HEK293 (cell line): ENCODE results near the gene SPRN.
"Not testable (repeated sequence)": the region's sequence is repeated elsewhere in the genome, so short reads cannot be mapped to it uniquely, and the experiment has no call there.

Source experiments
- CTCF ChIA-PET: fragments of 350-600 bp; formaldehyde crosslinking; extraction: SDS; loops from one replicate; lab custom pipeline; 2021; ENCODE audit warnings: antibody characterized with exemption; lab: Yijun Ruan, JAX
- POLR2A ChIA-PET: fragments of 300-600 bp; formaldehyde crosslinking; extraction: SDS; loops from one replicate; lab custom pipeline; 2020; ENCODE audit warnings: antibody characterized with exemption, inconsistent platforms; lab: Yijun Ruan, JAX
- H3K27ac ChIP-seq: fragments of 200-500 bp; sonication (Bioruptor generic); 2 replicates; pipeline ENCODE4 v1.5.1; 2014; ENCODE audit warnings: low read depth, low read length, control low read depth, inconsistent platforms; ENCODE audit errors: extremely low read depth
- H3K36me3 ChIP-seq, 2 experiments: fragments of 200-500 bp in 1 of 2; sonication (Bioruptor generic) in 1 of 2; 1 replicate in 1 of 2; 2 replicates in 1 of 2; pipeline ENCODE4 v1.5.1; 2014 to 2017; ENCODE audit warnings: inconsistent platforms in 2 of 2, low read length in 2 of 2; ENCODE audit not compliant: control insufficient read depth in 2 of 2, insufficient read depth in 1 of 2
- H3K4me1 ChIP-seq: fragments of 200-500 bp; sonication (Bioruptor generic); 2 replicates; pipeline ENCODE4 v1.5.1; 2014; ENCODE audit warnings: mild to moderate bottlenecking, low read length, inconsistent platforms; ENCODE audit not compliant: control insufficient read depth, insufficient read depth
- H3K4me3 ChIP-seq: 2 replicates; pipeline ENCODE4 v1.5.1; 2011; ENCODE audit warnings: low read depth, mild to moderate bottlenecking, control low read depth, low read length, moderate library complexity
- H3K9me3 ChIP-seq: fragments of 200-500 bp; sonication (Bioruptor generic); 2 replicates; pipeline ENCODE4 v1.5.1; 2014; ENCODE audit warnings: low read depth, low read length, inconsistent platforms; ENCODE audit not compliant: control insufficient read depth, insufficient read depth
- KLF1 ChIP-seq: fragments of 450-650 bp; formaldehyde crosslinking; IDR thresholded peaks from 2 replicates; pipeline ENCODE4 v1.5.1; 2016; ENCODE audit warnings: missing biosample characterization, missing genetic modification characterization
- KLF10 ChIP-seq: fragments of 450-650 bp; IDR thresholded peaks from 2 replicates; pipeline ENCODE4 v1.5.1; 2018; ENCODE audit warnings: missing biosample characterization, mild to moderate bottlenecking, missing genetic modification characterization
- SP2 ChIP-seq: fragments of 450-650 bp; formaldehyde crosslinking; IDR thresholded peaks from 2 replicates; pipeline ENCODE4 v1.5.1; 2016; ENCODE audit warnings: missing biosample characterization, missing genetic modification characterization
- SP7 ChIP-seq: fragments of 450-650 bp; formaldehyde crosslinking; IDR thresholded peaks from 2 replicates; pipeline ENCODE4 v1.5.1; 2016; ENCODE audit warnings: missing biosample characterization, missing genetic modification characterization
- WT1 ChIP-seq: fragments of 450-650 bp; formaldehyde crosslinking; IDR thresholded peaks from 2 replicates; pipeline ENCODE4 v1.5.1; 2016; ENCODE audit warnings: missing biosample characterization, missing genetic modification characterization
- ZFHX2 ChIP-seq: fragments of 450-650 bp; formaldehyde crosslinking; conservative IDR thresholded peaks from 2 replicates; pipeline ENCODE4 v1.5.1; 2016; ENCODE audit warnings: missing biosample characterization, missing genetic modification characterization
- ZNF121 ChIP-seq: fragments of 450-650 bp; formaldehyde crosslinking; IDR thresholded peaks from 2 replicates; pipeline ENCODE4 v1.5.1; 2016; ENCODE audit warnings: missing biosample characterization, missing genetic modification characterization
- ZNF133 ChIP-seq: fragments of 450-650 bp; formaldehyde crosslinking; IDR thresholded peaks from 2 replicates; pipeline ENCODE4 v1.5.1; 2016; ENCODE audit warnings: missing biosample characterization, missing genetic modification characterization
- ZNF19 ChIP-seq: fragments of 450-650 bp; formaldehyde crosslinking; IDR thresholded peaks from 2 replicates; pipeline ENCODE4; 2016; ENCODE audit warnings: missing biosample characterization, missing genetic modification characterization, low read depth
- ZNF2 ChIP-seq: fragments of 450-650 bp; formaldehyde crosslinking; IDR thresholded peaks from 2 replicates; pipeline ENCODE4 v1.5.1; 2016; ENCODE audit warnings: missing biosample characterization, missing genetic modification characterization
- ZNF354C ChIP-seq: fragments of 450-650 bp; formaldehyde crosslinking; IDR thresholded peaks from 2 replicates; pipeline ENCODE4 v1.5.1; 2016; ENCODE audit warnings: missing biosample characterization, missing genetic modification characterization, low read depth, borderline replicate concordance
- ZNF433 ChIP-seq: fragments of 450-650 bp; formaldehyde crosslinking; IDR thresholded peaks from 2 replicates; pipeline ENCODE4 v1.5.1; 2016; ENCODE audit warnings: missing biosample characterization, missing genetic modification characterization, low read depth
- ZNF549 ChIP-seq: fragments of 450-650 bp; IDR thresholded peaks from 2 replicates; pipeline ENCODE4 v1.5.1; 2018; ENCODE audit warnings: missing biosample characterization, missing genetic modification characterization, mild to moderate bottlenecking, inconsistent platforms, moderate library complexity
- ZNF555 ChIP-seq: fragments of 450-650 bp; formaldehyde crosslinking; conservative IDR thresholded peaks from 2 replicates; pipeline ENCODE4 v1.5.1; 2017; ENCODE audit warnings: missing biosample characterization, mild to moderate bottlenecking, missing genetic modification characterization, inconsistent platforms
- ZNF624 ChIP-seq: fragments of 450-650 bp; formaldehyde crosslinking; IDR thresholded peaks from 2 replicates; pipeline ENCODE4 v1.5.1; 2017; ENCODE audit warnings: missing biosample characterization, missing genetic modification characterization
- TF ChIP-seq, protein P1 (sequence below): fragments of 450-650 bp; formaldehyde crosslinking; IDR thresholded peaks from 2 replicates; pipeline ENCODE4 v1.5.1; 2016; ENCODE audit warnings: missing biosample characterization, missing genetic modification characterization
- TF ChIP-seq, protein P2 (sequence below): fragments of 450-650 bp; formaldehyde crosslinking; optimal IDR thresholded peaks from 2 replicates; pipeline ENCODE3; 2016; ENCODE audit warnings: missing biosample characterization, mild to moderate bottlenecking, missing genetic modification characterization
- TF ChIP-seq, protein P3 (sequence below): fragments of 450-650 bp; formaldehyde crosslinking; IDR thresholded peaks from 2 replicates; pipeline ENCODE4 v1.5.1; 2016; ENCODE audit warnings: missing biosample characterization, missing genetic modification characterization

Gene SPRN

DNA sequence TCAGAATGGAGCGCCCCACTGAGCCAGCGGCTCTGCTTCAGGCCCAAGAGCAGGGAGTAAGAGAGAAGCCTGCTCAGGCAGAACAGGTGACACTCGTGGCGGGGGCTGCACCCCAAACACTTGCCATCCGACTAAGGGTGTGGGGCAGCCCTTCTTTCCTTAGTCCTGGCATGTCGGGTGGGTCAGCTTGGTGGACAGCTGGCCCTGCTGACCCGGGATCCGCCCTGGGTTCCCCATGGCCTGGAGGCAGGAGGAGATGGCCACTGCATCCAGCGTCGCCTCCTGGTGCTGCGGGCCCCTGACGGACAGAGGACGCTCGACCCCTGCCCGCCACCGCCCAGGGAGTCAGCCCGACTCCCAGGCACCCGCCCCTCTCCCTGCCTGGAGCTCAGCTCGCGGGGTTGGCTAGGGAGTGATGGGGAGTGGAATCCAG, 46.6 kb downstream of the SPRN start:
- no peak overlapping the region; the same call in 1 of the 2 replicates for H3K27ac ChIP-seq
- H3K9me3 ChIP-seq, result no peaks in the 10 kb centered on the region
- peak overlapping the region; percentile 50 for H3K4me3 ChIP-seq
- POLR2A ChIA-PET, result interaction anchor here (1.0 to 1.4 kb wide), 3 partner anchors 9 to 16 kb away, joined by 3 to 5 read pairs (median 3); no protein-coding TSS in a partner anchor
- TF ChIP-seq, protein P1, sequence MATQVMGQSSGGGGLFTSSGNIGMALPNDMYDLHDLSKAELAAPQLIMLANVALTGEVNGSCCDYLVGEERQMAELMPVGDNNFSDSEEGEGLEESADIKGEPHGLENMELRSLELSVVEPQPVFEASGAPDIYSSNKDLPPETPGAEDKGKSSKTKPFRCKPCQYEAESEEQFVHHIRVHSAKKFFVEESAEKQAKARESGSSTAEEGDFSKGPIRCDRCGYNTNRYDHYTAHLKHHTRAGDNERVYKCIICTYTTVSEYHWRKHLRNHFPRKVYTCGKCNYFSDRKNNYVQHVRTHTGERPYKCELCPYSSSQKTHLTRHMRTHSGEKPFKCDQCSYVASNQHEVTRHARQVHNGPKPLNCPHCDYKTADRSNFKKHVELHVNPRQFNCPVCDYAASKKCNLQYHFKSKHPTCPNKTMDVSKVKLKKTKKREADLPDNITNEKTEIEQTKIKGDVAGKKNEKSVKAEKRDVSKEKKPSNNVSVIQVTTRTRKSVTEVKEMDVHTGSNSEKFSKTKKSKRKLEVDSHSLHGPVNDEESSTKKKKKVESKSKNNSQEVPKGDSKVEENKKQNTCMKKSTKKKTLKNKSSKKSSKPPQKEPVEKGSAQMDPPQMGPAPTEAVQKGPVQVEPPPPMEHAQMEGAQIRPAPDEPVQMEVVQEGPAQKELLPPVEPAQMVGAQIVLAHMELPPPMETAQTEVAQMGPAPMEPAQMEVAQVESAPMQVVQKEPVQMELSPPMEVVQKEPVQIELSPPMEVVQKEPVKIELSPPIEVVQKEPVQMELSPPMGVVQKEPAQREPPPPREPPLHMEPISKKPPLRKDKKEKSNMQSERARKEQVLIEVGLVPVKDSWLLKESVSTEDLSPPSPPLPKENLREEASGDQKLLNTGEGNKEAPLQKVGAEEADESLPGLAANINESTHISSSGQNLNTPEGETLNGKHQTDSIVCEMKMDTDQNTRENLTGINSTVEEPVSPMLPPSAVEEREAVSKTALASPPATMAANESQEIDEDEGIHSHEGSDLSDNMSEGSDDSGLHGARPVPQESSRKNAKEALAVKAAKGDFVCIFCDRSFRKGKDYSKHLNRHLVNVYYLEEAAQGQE (tag by site-specific recombination), result no peak
- TF ChIP-seq KLF1 (tag by site-specific recombination), result 0 out of 2 replicates have a peak, but pooled peaks have one; percentile 41
- TF ChIP-seq, all 188 proteins: peak for 1
- Histone ChIP-seq H3K4me1 (peaks cover 9% of the 10 kb centered on the region), H3K36me3 (no peaks in the 10 kb centered on the region)
- CTCF ChIA-PET, result interaction anchor here (1.3 kb wide), 1 partner anchor 48 kb away, joined by 6 read pairs; no protein-coding TSS in a partner anchor

DNA sequence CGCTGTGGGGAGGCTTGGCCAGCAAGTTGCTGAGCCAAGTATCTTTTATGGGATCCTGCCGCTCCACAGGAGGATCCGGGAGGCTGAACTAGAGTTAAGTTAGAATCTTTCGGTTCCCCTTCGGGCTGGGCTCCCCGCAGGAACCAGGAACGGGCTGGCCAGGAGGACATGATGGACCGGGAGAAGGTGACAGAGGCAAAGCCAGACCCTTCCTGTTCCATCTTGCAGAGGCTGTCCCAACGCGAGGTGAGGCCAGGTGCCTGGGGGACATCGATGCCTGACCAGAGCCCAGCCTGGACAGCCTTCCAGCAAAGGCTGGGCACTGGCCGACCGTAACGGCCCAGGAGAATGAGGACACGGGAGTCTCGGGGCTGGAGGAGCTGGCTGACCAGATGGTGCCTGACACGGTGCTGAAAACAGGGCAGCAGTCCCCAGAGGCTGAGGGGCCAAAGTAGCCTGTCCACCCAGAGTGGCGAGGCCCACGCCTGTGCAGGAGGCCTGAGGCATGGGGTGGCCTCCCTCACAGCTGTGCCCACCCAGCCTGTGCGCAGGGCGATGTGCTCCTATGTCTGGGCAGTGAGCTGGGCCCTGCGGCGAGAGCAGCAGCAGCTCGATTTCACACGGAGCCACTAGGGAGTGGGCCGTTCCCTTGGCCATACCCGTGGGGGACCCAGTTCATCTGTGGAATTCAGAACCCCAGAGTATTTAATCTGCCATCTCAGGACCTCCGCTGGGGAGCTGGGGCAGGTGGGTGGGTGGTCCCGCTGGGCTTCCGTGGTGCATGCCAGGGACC, 47.2 kb downstream of the SPRN start:
- H3K9me3 ChIP-seq, result no peaks in the 10 kb centered on the region
- H3K4me1 ChIP-seq, result peaks cover 9% of the 10 kb centered on the region
- H3K36me3 ChIP-seq, result no peaks in the 10 kb centered on the region
- no peak overlapping the region for H3K27ac ChIP-seq
- ChIA-PET POLR2A (interaction anchor here (1.4 kb wide), 1 partner anchor 11 kb away, joined by 3 read pairs; no protein-coding TSS in a partner anchor), CTCF (interaction anchor here (0.7 to 1.3 kb wide), 4 partner anchors 10 to 48 kb away, joined by 3 to 6 read pairs (median 5); no protein-coding TSS in a partner anchor)
- no peak overlapping the region for H3K4me3 ChIP-seq
- TF ChIP-seq ZNF19 (tag by site-specific recombination) (no peak), WT1 (tag by site-specific recombination) (no peak)

DNA sequence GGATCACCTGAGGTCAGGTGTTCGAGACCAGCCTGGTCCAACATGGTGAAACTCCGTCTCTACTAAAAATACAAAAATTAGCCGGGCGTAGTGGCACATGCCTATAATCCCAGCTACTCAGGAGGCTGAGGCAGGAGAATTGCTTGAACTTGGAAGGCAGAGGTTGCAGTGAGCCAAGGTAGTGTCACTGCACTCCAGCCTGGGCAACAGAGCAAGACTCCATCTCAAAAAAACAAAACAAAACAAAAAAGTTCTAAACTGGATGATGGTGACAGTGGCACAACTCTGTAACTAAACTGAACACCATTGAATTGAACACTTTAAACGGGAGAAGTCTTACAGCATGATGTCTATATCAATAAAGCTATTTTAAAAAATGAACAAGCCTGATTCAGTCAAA, 48.2 kb downstream of the SPRN start:
- POLR2A ChIA-PET, H3K4me1 ChIP-seq, H3K36me3 ChIP-seq, H3K27ac ChIP-seq, H3K9me3 ChIP-seq, H3K4me3 ChIP-seq: not testable (repeated sequence)
- TF ChIP-seq ZNF121 (tag by site-specific recombination), result peak; percentile 96
- CTCF ChIA-PET, result interaction anchor here (0.7 to 0.8 kb wide), 3 partner anchors 9 to 47 kb away, joined by 3 to 6 read pairs (median 4); no protein-coding TSS in a partner anchor

DNA sequence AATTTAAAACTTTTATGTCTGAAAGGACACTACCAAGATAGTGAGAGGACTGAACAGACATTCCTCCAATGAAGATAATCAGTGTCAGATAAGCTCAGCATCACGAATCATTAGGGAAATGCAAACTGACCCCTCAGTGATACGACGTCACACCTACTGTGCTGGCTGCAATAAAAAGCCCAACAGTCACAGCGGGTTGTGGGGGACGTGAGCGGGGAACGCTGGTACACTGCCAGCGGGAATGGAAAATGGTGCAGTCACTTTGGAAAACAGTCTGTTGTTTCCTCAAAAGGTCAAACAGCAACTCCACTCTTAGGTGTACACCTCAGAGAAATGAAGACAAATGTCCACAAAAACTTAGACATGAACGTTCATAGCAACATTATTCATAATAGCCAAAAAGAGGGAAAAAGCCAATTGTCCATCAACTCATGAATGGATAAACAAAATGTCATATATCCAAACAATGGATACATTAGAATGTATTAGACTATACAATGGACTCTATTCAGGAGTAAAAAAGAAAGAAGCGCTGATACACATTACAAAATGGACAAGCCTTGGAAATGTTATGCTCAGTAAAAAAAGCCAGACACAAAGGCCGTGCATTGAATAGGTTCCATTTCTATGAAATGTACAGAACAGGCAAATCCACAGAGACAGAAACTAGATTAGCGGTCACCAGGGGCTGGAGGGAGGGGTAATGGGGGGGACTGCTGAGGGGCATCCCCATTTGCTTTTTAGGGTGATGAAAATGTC, 48.9 kb downstream of the SPRN start:
- CTCF ChIA-PET, result interaction anchor here (0.6 kb wide), 1 partner anchor 68 kb away, joined by 4 read pairs; no protein-coding TSS in a partner anchor
- no peaks in the 10 kb centered on the region for H3K9me3 ChIP-seq
- POLR2A ChIA-PET, result no interaction called here
- TF ChIP-seq SP2 (tag by site-specific recombination), result no peak
- TF ChIP-seq, protein P2, sequence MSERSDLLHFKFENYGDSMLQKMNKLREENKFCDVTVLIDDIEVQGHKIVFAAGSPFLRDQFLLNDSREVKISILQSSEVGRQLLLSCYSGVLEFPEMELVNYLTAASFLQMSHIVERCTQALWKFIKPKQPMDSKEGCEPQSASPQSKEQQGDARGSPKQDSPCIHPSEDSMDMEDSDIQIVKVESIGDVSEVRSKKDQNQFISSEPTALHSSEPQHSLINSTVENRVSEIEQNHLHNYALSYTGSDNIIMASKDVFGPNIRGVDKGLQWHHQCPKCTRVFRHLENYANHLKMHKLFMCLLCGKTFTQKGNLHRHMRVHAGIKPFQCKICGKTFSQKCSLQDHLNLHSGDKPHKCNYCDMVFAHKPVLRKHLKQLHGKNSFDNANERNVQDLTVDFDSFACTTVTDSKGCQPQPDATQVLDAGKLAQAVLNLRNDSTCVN, result no peak
- TF ChIP-seq ZNF354C (tag by site-specific recombination), result no peak
- TF ChIP-seq ZNF433 (tag by site-specific recombination), result no peak
- 0 out of 2 replicates have a peak, but pooled peaks have one; percentile 48 for TF ChIP-seq KLF10 (tag by site-specific recombination)
- no peak for TF ChIP-seq ZNF555 (tag by site-specific recombination)
- 0 out of 2 replicates have a peak, but pooled peaks have one; percentile 18 for TF ChIP-seq SP7 (tag by site-specific recombination)
- TF ChIP-seq ZNF549 (tag by site-specific recombination), result no peak
- TF ChIP-seq, protein P3, sequence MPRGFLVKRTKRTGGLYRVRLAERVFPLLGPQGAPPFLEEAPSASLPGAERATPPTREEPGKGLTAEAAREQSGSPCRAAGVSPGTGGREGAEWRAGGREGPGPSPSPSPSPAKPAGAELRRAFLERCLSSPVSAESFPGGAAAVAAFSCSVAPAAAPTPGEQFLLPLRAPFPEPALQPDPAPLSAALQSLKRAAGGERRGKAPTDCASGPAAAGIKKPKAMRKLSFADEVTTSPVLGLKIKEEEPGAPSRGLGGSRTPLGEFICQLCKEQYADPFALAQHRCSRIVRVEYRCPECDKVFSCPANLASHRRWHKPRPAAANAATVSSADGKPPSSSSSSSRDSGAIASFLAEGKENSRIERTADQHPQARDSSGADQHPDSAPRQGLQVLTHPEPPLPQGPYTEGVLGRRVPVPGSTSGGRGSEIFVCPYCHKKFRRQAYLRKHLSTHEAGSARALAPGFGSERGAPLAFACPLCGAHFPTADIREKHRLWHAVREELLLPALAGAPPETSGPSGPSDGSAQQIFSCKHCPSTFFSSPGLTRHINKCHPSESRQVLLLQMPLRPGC (tag by site-specific recombination), result 0 out of 2 replicates have a peak, but pooled peaks have one; percentile 36
- no peak for TF ChIP-seq ZNF133 (tag by site-specific recombination)
- no peak for TF ChIP-seq ZNF624 (tag by site-specific recombination)
- TF ChIP-seq ZNF2 (tag by site-specific recombination), result peak; percentile 37; the same call in 1 of the 2 replicates
- peak; percentile 41 for TF ChIP-seq ZFHX2 (tag by site-specific recombination)

More for the DNA sequence above, 48.9 kb downstream of the SPRN start:
- Histone ChIP-seq H3K36me3 (peaks cover 0 to 9% of the 10 kb centered on the region in 2 experiments; a peak in 1 of 3 replicates), H3K4me1 (peaks cover 9% of the 10 kb centered on the region), H3K4me3 (no peak overlapping the region), H3K27ac (no peak overlapping the region)
